ENCODE measurements around the gene PLPPR1. TPM values are rescaled to one million over a fixed set of nuclear protein-coding genes. Genes with fewer than 3 reads are reported as not detected.

Gene PLPPR1
- total and polyA plus RNA-seq, 2 experiments from 2014 or later: 1.3 to 3.7 TPM

GRCh38 chr9:101323129-101323528 is 294.6 kb downstream of the PLPPR1 start (continued):
- TF ChIP-seq, protein P1, sequence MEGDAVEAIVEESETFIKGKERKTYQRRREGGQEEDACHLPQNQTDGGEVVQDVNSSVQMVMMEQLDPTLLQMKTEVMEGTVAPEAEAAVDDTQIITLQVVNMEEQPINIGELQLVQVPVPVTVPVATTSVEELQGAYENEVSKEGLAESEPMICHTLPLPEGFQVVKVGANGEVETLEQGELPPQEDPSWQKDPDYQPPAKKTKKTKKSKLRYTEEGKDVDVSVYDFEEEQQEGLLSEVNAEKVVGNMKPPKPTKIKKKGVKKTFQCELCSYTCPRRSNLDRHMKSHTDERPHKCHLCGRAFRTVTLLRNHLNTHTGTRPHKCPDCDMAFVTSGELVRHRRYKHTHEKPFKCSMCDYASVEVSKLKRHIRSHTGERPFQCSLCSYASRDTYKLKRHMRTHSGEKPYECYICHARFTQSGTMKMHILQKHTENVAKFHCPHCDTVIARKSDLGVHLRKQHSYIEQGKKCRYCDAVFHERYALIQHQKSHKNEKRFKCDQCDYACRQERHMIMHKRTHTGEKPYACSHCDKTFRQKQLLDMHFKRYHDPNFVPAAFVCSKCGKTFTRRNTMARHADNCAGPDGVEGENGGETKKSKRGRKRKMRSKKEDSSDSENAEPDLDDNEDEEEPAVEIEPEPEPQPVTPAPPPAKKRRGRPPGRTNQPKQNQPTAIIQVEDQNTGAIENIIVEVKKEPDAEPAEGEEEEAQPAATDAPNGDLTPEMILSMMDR (conservative IDR thresholded peaks at IDR 0.05; ENCODE audit: low read depth in 2 of 2): no peak
- TF ChIP-seq EZH2 (IDR thresholded peaks at IDR 0.05; ENCODE audit: low read depth, unreplicated experiment) (no peak), ZNF331 (CRISPR knock-in tag; IDR thresholded peaks at IDR 0.05; ENCODE audit: low read depth) (no peak), POLR2AphosphoS5 (IDR thresholded peaks at IDR 0.05; ENCODE audit: low read depth) (no peak), EZH2phosphoT487 (IDR thresholded peaks at IDR 0.05; ENCODE audit: unreplicated experiment) (no peak), STAT1 (IDR thresholded peaks at IDR 0.05; ENCODE audit: unreplicated experiment) (no peak), ZNF114 (CRISPR knock-in tag; IDR thresholded peaks at IDR 0.05) (no peak), CREB1 (CRISPR knock-in tag; IDR thresholded peaks at IDR 0.05; ENCODE audit: low read depth) (no peak)

DNA sequence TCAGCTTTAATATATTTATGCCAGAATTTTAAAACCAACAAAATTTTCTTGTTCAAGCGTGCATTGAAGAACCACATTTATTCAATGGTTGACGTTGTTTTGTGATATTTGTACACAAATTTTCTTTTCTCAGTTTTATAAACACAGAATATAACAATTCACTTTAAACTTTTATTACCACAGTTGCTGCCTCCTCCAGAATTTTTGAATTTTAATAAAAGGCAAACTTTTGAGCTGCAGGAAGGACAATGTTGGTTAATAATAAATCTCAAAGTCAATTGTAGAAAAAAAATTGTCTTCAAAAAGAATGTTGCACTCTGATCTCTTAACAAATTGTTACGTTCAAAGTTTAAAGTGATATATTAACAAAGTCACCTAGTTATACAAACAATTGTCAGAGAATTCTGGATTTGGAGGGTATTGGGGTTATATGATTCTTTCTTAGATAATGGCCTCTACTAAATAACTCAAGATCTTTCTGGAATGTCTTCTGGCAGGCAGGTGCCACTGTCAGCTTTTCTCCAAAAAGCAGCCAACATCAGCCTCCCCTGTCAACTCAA is 295.8 kb downstream of the PLPPR1 start:
- ATAC-seq: no peak
- H3K27ac ChIP-seq (ENCODE audit: low read depth): no peak overlapping the region
- no peaks in the 10 kb centered on the region for H3K36me3 ChIP-seq (ENCODE audit: insufficient read depth)
- H3K36me3 Mint-ChIP-seq (ENCODE audit: low read depth): peaks cover 7% of the 10 kb centered on the region; the same call in 2 of the 3 replicates
- no peak overlapping the region for H3K4me3 Mint-ChIP-seq
- peaks cover 2% of the 10 kb centered on the region for H3K27me3 Mint-ChIP-seq (ENCODE audit: insufficient read depth, low read depth, poor library complexity)
- H3K4me3 ChIP-seq: no peak overlapping the region
- peaks cover 10% of the 10 kb centered on the region; the same call in 1 of the 2 replicates for H3K4me1 ChIP-seq (ENCODE audit: insufficient read depth)
- H3F3A ChIP-seq (replicated peaks; ENCODE audit: low read depth): no peaks in the 10 kb centered on the region
- H3K27ac Mint-ChIP-seq: no peak overlapping the region
- H3K4me2 ChIP-seq: no peak overlapping the region
- no peak overlapping the region for H2AFZ ChIP-seq
- peaks cover 19% of the 10 kb centered on the region for H3K4me1 Mint-ChIP-seq
- H3K9me2 ChIP-seq (ENCODE audit: insufficient read depth): no peaks in the 10 kb centered on the region
- DNase-seq (ENCODE audit: low spot score): no peak
- H3K9me3 Mint-ChIP-seq: peaks cover 8% of the 10 kb centered on the region
- H3K79me2 ChIP-seq (replicated peaks; ENCODE audit: insufficient read depth): no peaks in the 10 kb centered on the region
- no peaks in the 10 kb centered on the region for H4K20me1 ChIP-seq (replicated peaks; ENCODE audit: insufficient read depth)
- no peaks in the 10 kb centered on the region for H3K27me3 ChIP-seq (ENCODE audit: insufficient read depth)
- TF ChIP-seq EZH2phosphoT487 (IDR thresholded peaks at IDR 0.05; ENCODE audit: unreplicated experiment) (no peak), ETS1 (IDR thresholded peaks at IDR 0.05) (no peak), POLR2AphosphoS5 (IDR thresholded peaks at IDR 0.05; ENCODE audit: low read depth) (no peak), ZNF331 (CRISPR knock-in tag; IDR thresholded peaks at IDR 0.05; ENCODE audit: low read depth) (no peak), ZNF114 (CRISPR knock-in tag; IDR thresholded peaks at IDR 0.05) (no peak), CREB1 (CRISPR knock-in tag; IDR thresholded peaks at IDR 0.05; ENCODE audit: low read depth) (no peak), ZNF462 (CRISPR knock-in tag; IDR thresholded peaks at IDR 0.05) (no peak), NANOG (IDR thresholded peaks at IDR 0.05; ENCODE audit: borderline replicate concordance) (no peak), STAT1 (IDR thresholded peaks at IDR 0.05; ENCODE audit: unreplicated experiment) (no peak)
- TF ChIP-seq, protein P1 (conservative IDR thresholded peaks at IDR 0.05; ENCODE audit: low read depth in 2 of 2): no peak

Measured in GM23338 (cell line).